Measurements from ENCODE around the gene SCGB1D1. TPM values are rescaled to one million over a fixed set of nuclear protein-coding genes. Genes with fewer than 3 reads are reported as not detected.

Gene SCGB1D1, protein sequence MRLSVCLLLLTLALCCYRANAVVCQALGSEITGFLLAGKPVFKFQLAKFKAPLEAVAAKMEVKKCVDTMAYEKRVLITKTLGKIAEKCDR
- not detected for total RNA-seq
- long read RNA-seq: 0 reads

GRCh38 chr11:62190011-62190410 lies at the start of gene SCGB1D1:
Gene SCGB1D1, plus strand, starts transcription at chr11:62190216. Its CDS starts 69 bp downstream, at chr11:62190285.
- ATAC-seq: no peak
- DNase-seq: no peak
- intact Hi-C loops (cut with DNase I): no loop called here

DNA sequence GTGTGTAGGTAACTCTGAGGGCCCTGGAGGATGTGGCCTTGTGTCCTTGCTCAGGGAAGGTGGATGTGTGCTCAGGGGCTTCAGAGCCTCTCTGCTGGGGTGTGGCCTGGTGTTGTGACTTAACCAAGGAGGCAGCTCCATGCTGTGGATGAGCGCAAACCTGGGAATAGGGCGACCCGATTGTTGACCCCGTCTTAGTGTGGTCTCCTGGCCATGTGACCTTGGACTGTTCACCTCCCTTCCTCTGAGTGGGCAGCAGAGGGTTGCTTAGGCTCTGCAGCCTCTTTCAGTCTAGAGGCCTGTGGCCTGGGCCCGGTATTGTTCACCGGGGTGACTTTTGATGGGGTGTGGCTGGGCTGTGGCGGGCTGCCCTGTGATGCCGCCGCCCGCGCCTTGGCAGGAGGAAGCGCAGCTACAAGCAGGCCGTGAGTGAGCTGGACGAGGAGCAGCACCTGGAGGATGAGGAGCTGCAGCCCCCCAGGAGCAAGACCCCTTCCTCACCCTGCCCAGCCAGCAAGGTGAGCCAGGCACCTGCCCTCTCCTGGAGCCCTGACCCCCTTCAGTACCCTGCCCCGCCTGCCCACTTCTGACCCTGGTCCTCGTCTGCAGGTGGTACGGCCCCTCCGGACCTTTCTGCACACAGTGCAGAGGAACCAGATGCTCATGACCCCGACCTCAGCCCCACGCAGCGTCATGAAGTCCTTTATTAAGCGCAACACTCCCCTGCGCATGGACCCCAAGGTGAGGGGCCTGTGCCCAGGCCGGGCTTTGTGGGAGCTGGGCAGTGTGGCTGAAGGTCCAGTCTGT lies 49.5 kb upstream of the SCGB1D1 start:
- ATAC-seq: no peak
- DNase-seq: no peak
- intact Hi-C loops (cut with DNase I): no loop called here

GRCh38 chr11:62141111-62142042 lies 48.6 kb upstream of the SCGB1D1 start:
- ATAC-seq (peak in 1 of 2 donors; percentile 13), DNase-seq (no peak)
- intact Hi-C loops (cut with DNase I): no loop called here

DNA sequence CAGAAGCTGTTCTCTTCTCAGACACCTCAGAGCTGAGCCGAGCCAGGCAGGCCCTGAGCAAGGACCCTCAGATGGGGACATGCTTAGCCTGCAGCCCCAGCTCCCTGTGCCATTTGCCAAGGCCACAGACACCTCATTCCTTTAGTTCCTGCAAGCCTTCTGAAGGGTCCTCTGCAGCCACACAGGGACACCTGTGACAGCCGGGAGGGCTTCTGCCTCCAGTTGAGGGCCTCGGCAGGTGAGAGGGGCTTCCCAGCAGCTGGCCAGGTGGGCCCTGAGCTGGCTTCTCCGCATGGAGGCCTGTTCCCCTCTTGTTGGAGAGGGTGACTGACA lies 48.0 kb upstream of the SCGB1D1 start:
- no peak for DNase-seq
- intact Hi-C loops (cut with DNase I): no loop called here
- no peak for ATAC-seq

DNA sequence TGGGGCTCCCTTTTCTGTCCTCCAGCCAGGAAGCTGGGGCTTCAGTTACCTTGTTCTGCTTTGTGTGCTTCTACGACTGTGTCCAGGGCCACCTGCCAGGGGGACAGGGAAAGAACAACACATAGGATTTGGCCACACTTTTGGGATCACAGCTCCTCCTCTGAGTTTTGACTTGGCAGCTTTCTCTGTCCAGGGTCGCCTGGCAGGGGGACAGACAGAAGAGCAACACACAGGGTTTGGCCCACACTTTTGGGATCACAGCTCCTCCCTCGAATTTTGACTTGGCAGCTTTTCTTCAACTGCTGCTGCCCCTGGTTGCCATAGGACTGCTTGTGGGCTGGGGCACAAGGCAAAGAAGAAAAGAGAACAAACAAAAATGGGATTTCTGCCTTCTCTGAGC lies 47.1 kb upstream of the SCGB1D1 start:
- intact Hi-C loops (cut with DNase I): no loop called here
- ATAC-seq (peak; percentile 71 to 97), DNase-seq (peak; percentile 51)

DNA sequence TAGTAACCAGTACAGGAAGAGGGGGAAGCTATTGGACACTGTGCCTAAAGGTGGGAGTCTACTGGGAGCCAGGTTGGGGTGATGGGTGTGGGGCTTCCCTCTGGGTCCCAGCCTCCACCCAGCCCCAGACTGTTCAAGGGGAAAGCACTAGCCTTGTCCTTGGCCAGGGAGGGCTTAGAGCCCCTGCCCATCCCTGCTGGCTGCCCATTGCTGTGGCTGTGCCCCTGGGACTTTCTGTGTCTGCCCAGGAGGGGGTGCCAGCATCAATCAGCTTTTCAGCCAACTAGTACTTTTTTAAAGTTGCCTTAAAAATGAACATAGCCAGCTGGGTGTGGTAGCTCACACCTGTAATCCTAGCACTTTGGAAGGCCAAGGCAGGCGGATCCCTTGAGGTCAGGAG lies 46.3 kb upstream of the SCGB1D1 start:
- ATAC-seq: no peak
- intact Hi-C loops (cut with DNase I): no loop called here
- DNase-seq: no peak

- no peak for DNase-seq
- intact Hi-C loops (cut with DNase I): no loop called here
- no peak for ATAC-seq
Observed at GRCh38 chr11:62144641-62145255, 45.3 kb upstream of the SCGB1D1 start.

GRCh38 chr11:62145261-62145871 lies 44.6 kb upstream of the SCGB1D1 start:
- ATAC-seq (no peak), DNase-seq (no peak)
- intact Hi-C loops (cut with DNase I): no loop called here

- no peak for DNase-seq
- intact Hi-C loops (cut with DNase I): no loop called here
- no peak for ATAC-seq
Observed at GRCh38 chr11:62146476-62147200, 43.4 kb upstream of the SCGB1D1 start.

GRCh38 chr11:62147545-62147944 lies 42.5 kb upstream of the SCGB1D1 start:
- DNase-seq (no peak), ATAC-seq (no peak)
- intact Hi-C loops (cut with DNase I): no loop called here

- intact Hi-C loops (cut with DNase I): no loop called here
- no peak for DNase-seq
- no peak for ATAC-seq
Observed at GRCh38 chr11:62148271-62148980, 41.6 kb upstream of the SCGB1D1 start.

DNA sequence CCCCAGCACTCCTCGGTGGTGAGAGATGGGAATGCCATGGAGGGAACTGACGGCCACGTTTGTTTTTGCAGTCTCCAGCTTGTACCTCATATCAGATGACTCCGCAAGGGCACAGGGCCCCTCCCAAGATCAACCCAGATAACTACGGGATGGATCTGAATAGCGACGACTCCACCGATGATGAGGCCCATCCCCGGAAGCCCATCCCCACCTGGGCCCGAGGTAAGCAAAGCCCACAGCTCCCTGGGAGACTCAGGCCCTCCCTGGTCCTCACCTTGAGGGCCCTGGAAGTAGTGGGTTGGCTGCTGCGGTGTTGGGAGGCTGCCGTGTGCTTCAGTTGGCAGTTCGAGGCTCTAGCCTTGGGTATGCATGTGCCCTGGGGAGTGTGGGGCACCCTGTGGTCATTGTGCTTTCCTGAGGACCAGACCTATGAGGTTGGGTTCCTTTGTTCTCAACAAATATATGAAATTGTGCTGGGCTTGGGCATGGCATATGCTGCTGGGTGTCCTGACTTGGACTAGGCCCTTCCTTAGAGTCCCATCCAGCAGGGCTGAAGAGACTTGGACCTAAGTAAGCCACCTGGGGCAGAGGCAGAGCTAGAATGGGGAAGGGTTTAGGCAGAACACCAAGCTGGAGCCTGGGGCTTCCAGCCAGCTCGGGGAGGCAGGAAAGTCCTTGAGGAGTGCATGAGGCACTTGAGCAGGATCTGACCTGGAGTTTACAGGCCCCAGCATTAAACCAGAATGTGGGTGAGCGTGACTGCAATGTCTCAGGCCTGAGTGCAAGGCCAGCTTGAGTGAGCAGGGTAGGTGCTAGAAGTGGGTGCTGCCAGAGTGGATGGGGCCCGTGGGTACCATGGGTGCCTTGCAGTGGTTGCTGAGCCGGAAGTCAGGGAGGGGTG lies 39.8 kb upstream of the SCGB1D1 start:
- intact Hi-C loops (cut with DNase I): no loop called here
- DNase-seq (no peak), ATAC-seq (peak in 1 of 2 donors; percentile 7)

DNA sequence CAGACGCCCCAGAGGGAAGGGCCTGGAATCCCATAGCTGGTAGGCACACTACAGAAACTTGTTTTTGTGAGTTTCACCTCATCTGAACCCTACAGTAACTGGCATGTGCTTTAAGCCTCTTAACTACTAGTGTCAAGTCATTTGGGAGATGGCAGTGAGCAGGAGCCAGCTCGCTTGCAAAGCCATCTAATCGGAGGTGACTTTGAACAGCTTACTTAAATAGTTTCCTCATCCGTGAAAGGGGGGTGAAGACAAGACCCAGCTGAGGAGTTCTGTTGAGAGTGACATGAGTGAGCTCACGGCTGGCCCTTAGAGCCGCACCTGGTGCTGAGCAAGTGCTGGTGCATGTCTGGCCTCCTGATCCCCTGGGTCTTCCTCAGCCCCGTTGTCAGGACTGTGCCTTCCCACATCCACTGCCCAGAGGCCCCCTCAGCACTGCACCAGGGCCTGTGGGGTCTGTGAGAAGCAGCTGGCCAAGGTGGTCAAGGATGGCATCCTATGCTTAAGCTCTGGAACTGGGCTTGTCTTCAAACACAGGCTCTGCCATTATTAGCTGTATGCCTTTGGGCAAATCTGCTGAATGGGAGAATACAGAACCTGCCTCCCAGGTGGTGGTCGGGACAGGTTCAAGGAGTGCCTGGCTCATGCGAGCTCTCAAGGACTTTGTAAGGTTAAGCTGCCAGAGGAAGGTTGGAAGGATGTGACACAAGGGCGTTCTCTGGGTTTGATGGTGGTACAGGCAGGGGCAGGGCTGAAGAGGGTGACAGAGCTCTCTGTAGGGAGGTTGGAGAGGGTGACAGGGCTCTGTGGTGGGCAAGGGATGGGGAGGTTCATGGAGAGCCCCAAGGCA lies 38.9 kb upstream of the SCGB1D1 start:
- intact Hi-C loops (cut with DNase I): no loop called here
- ATAC-seq (peak in 1 of 2 donors; percentile 61), DNase-seq (no peak)

DNA sequence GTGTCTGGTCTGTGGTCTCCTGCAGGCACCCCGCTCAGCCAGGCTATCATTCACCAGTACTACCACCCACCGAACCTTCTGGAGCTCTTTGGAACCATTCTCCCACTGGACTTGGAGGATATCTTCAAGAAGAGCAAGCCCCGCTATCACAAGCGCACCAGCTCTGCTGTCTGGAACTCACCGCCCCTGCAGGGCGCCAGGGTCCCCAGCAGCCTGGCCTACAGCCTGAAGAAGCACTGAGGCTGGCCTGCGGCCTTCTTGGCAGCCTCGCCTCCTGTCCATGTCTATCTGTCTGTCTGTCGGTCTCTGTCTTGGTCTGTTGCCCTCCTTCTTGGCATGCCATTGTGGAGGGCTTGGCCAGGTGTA lies 38.3 kb upstream of the SCGB1D1 start:
- DNase-seq: no peak
- intact Hi-C loops (cut with DNase I): no loop called here
- no peak for ATAC-seq

DNA sequence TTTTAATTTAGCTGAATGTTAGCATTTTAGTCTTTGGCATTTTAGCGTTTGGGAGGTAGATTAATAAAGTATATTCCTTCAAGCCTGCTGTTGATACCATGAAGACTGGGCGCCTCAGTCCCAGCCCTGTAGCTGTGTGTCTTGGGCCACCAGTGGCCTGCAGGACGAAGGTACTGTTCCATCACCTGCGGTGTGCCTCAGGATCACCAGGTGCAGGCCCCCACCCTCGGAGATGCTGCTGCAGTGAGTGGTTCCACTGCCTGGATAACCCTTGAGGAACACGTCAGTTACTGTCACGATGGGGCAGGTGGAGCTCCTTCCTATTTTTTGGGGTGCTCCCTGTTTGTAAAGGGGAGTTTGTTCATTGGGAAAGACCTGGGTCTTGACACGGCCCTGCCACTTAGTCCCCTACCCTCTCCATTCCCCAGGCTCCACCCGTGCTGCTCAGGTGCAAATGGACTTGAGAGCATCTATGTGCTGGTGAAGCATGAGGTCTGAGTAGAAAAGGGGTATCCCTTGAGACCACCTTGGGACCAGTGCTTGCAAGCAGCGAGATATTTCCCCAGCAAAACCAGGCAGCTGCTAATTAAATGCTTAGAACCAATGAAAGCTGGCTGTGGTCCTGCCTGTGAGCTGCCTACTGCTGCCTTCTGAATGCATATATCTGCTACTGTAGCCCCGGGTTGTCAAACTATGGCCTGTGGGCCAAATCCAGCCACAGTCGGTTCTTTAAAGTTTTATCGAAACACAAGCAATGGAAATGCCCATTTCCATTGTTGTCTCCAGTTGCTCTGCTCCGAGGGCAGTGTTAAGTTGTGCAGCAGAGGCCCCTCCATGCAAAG lies 37.5 kb upstream of the SCGB1D1 start:
- DNase-seq (no peak), ATAC-seq (no peak)
- intact Hi-C loops (cut with DNase I): no loop called here

DNA sequence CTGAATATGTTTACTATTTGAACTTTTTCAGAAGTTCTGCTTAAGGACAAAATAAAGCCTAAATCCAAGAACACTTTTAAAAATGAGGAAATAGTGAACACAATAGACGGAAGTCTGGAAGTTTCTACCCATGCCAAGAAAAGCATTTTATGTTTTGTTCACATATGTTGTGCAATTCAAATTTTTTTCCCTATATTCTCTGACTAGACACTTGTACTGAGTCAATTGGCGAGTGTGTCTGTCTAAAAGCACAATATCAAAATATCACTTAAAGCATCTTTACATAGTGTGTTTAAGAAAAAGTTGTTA lies 37.0 kb upstream of the SCGB1D1 start:
- no peak for DNase-seq
- no peak for ATAC-seq
- intact Hi-C loops (cut with DNase I): no loop called here

Data from left cardiac atrium (tissue), 4 donors.